IPS-15b (cell line): ENCODE data around the gene SLC22A2.

Experiments used
- H3K27me3 ChIP-seq: one replicate; pipeline ENCODE4 v1.6.1; 2013; ENCODE audit warnings: low read length; ENCODE audit not compliant: control insufficient read depth, insufficient read depth
- H3K36me3 ChIP-seq: one replicate; pipeline ENCODE4 v1.6.1; 2013; ENCODE audit warnings: low read length; ENCODE audit not compliant: control insufficient read depth, insufficient read depth
- H3K4me1 ChIP-seq: one replicate; pipeline ENCODE4 v1.6.1; 2013; ENCODE audit warnings: mild to moderate bottlenecking, low read length; ENCODE audit not compliant: control insufficient read depth, insufficient read depth
- H3K4me3 ChIP-seq: one replicate; pipeline ENCODE4 v1.5.1; 2013; ENCODE audit warnings: low read depth, low read length
- H3K9ac ChIP-seq: one replicate; pipeline ENCODE4 v1.6.1; 2013; ENCODE audit warnings: low read depth, mild to moderate bottlenecking, low read length
- H3K9me3 ChIP-seq: one replicate; pipeline ENCODE4 v1.6.1; 2013; ENCODE audit warnings: mild to moderate bottlenecking, low read length; ENCODE audit not compliant: control insufficient read depth, insufficient read depth

Gene SLC22A2

DNA sequence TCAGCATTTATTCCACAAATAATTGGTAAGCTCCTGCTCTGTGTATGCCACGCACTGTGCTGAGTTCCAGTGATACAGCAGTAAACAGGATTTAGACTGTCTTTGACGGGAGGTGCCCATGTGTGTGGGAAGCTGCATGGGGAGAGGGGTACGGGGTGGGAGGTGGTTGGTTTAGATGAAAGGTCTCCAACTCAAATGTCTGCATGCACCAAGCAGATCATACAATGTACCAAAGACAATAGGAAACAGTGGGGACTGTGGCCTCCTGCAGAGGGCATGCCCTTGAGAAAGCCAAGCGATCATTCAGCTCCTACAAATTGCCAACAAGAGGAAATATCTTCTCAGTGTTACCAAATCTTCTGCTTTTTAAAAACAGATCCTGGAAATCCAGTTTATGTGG lies 36.1 kb downstream of the SLC22A2 start:
- no peak overlapping the region for H3K9ac ChIP-seq
- peaks cover 16% of the 10 kb centered on the region for H3K4me1 ChIP-seq
- no peaks in the 10 kb centered on the region for H3K9me3 ChIP-seq
- no peaks in the 10 kb centered on the region for H3K27me3 ChIP-seq
- no peak overlapping the region for H3K4me3 ChIP-seq
- no peaks in the 10 kb centered on the region for H3K36me3 ChIP-seq

DNA sequence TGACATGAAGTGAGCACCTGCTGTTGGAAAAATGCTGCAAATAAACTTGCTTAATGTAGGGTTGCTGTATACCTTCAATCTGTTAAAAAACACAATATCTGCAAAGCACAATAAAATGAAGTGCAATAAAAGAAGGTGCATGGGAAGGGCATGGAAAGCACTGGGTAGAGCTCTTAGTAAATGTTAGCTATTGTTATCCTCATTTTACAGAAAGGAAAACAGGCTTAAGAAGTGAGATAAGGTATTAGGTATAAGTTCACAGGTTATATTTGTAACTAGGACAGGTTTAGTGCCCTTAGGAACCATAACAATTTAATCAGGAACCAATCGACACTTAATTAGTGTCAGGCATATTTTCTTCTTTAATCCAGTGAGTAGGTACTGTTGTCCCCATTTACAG lies 36.7 kb downstream of the SLC22A2 start:
- H3K27me3 ChIP-seq, result no peaks in the 10 kb centered on the region
- H3K4me1 ChIP-seq, result peaks cover 13% of the 10 kb centered on the region
- H3K9me3 ChIP-seq, result no peaks in the 10 kb centered on the region
- no peak overlapping the region for H3K4me3 ChIP-seq
- H3K9ac ChIP-seq, result no peak overlapping the region
- no peaks in the 10 kb centered on the region for H3K36me3 ChIP-seq

DNA sequence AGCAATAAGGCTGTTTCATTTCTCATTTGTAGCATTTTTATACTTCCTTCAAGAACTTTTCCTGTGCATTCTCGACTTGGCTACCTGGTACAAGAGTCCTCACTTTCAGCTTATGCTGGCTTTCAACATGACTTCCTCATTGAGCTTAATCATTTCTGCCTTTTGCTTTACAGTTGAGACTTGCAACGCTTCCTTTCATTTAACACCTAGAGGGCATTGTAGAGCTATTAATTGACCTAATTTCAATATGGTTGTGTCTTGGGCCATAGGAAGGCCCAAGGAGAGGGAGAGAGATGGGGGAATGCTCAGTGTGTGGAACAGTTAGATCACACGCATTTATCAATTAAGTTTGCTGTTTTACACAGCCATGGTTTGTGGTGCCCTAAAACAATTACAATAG lies 37.2 kb downstream of the SLC22A2 start:
- H3K4me3 ChIP-seq, result no peak overlapping the region
- H3K4me1 ChIP-seq, result peaks cover 13% of the 10 kb centered on the region
- H3K27me3 ChIP-seq, result no peaks in the 10 kb centered on the region
- no peaks in the 10 kb centered on the region for H3K36me3 ChIP-seq
- H3K9me3 ChIP-seq, result no peaks in the 10 kb centered on the region
- H3K9ac ChIP-seq, result no peak overlapping the region

DNA sequence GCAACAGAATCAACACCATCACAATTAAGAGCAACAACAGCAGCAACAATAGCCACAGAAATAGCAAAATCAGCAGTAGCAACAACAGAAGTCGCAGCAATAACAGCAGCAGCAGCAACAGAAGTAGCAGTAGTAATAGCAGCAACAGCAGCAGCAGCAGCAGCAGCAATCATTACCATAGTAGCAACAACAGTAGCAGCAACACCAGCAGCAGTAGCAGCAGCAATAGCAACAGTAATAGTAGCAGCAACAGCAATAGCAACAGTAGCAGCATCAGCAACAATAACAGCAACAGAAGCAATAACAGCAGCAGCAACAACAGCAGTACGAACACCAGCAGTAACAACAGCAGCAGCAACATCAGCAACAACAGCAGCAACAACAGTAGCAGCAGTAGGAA lies 39.8 kb downstream of the SLC22A2 start:
- H3K9me3 ChIP-seq, result no peaks in the 10 kb centered on the region

DNA sequence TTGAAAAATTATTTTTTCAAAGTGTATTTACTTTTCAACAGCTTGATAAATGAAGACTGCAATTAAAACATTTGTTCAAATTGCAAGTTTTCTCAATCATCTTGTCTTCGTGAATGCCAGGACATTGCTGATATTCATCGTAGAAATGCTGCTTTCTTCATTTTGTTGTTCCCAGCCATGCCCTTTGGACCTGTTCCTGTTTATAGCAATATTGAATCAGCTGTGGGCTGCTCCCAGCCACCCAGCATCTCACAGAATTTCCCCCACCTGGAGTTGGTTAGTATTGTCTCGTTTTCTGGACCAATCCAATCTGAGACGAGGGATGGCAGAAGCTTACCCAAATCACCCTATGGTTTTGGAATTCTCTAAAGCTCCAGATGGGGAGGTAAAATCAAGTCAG lies 40.8 kb downstream of the SLC22A2 start:
- H3K4me1 ChIP-seq, result peaks cover 6% of the 10 kb centered on the region
- no peaks in the 10 kb centered on the region for H3K9me3 ChIP-seq
- no peaks in the 10 kb centered on the region for H3K27me3 ChIP-seq
- no peak overlapping the region for H3K9ac ChIP-seq
- H3K36me3 ChIP-seq, result no peaks in the 10 kb centered on the region
- H3K4me3 ChIP-seq, result no peak overlapping the region

More for the DNA sequence above, 39.8 kb downstream of the SLC22A2 start:
- Histone ChIP-seq H3K36me3 (no peaks in the 10 kb centered on the region), H3K4me3 (no peak overlapping the region), H3K9ac (no peak overlapping the region), H3K27me3 (no peaks in the 10 kb centered on the region), H3K4me1 (peaks cover 6% of the 10 kb centered on the region)

DNA sequence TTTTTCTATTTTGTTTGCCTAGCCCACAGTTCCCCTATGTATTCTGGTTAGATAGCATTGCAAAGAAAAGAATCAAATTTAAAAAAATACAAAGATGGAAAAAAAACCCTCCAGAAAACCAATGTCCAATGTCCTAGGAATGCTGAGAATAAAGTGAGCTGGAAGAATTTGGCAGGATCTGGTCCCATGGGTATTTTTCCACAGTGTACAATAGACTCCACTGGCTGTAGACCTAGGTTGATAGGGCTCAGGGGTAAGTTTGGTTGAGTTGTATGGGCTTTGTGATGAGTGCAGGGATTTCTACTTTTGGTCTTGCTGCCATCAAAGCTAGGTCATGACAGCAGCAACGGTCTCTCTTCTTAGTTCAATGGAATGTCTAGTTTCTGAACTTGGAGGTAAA lies 41.5 kb downstream of the SLC22A2 start:
- no peak overlapping the region for H3K4me3 ChIP-seq

DNA sequence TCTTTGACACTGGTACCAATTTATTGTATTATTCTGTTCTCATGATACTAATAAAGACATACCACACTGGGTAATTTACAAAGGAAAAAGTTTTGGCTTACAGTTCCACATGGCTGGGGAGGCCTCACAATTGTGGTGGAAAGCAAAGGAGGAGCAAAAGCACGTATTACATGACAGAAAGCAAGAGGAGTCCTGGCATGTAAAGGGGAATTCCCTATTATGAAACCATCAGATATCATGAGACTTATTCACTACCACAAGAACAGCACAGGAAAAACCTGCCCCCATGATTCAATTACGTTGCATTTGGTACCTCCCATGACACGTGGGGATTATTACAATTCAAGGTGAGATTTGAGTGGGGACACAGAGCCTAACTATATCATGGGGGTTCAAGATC lies 43.4 kb downstream of the SLC22A2 start:
- no peaks in the 10 kb centered on the region for H3K36me3 ChIP-seq
- H3K4me3 ChIP-seq, result no peak overlapping the region
- H3K9me3 ChIP-seq, result no peaks in the 10 kb centered on the region
- H3K4me1 ChIP-seq, result no peaks in the 10 kb centered on the region
- H3K9ac ChIP-seq, result no peak overlapping the region
- no peaks in the 10 kb centered on the region for H3K27me3 ChIP-seq

More for the DNA sequence above, 41.5 kb downstream of the SLC22A2 start:
- H3K9ac ChIP-seq, result no peak overlapping the region
- no peaks in the 10 kb centered on the region for H3K27me3 ChIP-seq
- H3K36me3 ChIP-seq, result no peaks in the 10 kb centered on the region
- peaks cover under 1% of the 10 kb centered on the region for H3K4me1 ChIP-seq
- no peaks in the 10 kb centered on the region for H3K9me3 ChIP-seq

DNA sequence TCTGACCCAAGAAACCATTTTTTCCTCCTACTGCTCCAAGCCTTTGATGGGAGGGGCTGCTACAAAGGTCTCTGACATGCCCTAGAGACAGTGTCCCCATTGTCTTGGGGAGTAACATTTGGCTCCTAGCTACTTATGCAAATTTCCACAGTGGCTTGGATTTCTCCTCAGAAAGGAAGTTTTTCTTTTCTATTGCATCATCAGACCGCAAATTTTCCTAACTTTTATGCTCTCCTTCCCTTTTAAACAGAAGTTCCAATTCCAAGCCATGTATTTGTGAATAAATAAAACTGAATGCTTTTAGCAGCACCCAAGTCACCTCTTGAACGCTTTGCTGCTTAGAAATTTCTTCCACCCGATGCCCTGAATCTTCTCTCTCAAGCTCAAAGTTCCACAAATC lies 51.0 kb downstream of the SLC22A2 start:
- Histone ChIP-seq H3K36me3 (no peaks in the 10 kb centered on the region), H3K27me3 (no peaks in the 10 kb centered on the region), H3K4me3 (no peak overlapping the region), H3K9me3 (peaks cover 12% of the 10 kb centered on the region), H3K4me1 (no peaks in the 10 kb centered on the region), H3K9ac (no peak overlapping the region)

DNA sequence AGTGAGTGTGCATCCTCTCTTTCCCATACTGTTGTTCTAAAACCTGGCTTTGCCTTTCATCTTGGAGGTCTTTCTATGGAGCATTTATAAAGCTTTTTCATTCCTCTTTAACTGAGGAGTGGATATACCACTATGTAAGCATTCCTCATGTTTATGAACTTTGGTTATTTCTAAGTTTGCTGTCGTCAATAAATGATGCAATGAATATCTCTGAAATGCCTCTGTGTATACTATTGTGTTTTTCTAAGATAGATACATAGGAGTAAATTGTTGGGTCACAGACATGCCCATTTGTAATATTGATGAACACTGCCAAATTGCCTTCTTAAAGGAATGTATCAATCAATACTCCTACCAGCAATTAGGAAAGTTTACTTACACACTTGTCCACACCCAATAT lies 53.9 kb downstream of the SLC22A2 start:
- Histone ChIP-seq H3K4me1 (no peaks in the 10 kb centered on the region), H3K27me3 (no peaks in the 10 kb centered on the region), H3K36me3 (no peaks in the 10 kb centered on the region), H3K4me3 (no peak overlapping the region), H3K9ac (no peak overlapping the region), H3K9me3 (peaks cover 12% of the 10 kb centered on the region)

DNA sequence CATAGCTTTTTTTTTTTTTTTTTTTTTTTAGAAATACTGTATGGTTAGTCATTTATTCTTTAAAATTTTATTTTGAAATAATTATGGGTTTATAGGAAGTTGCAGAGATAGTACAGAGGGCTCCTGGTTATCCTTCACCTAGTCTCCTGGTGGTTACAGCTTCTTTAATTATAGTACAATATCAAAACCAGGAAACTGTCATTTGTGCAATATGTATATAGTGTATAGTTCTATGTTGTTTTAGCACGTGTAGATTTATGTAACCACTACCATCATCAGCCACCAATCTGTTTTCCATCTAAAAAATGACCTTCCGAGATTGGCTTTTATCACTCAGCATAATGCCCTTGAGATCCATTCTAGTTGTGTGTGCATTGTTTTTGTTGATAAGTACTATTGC lies 54.7 kb downstream of the SLC22A2 start:
- H3K27me3 ChIP-seq, result no peaks in the 10 kb centered on the region
- H3K9me3 ChIP-seq, result peaks cover 12% of the 10 kb centered on the region
- no peaks in the 10 kb centered on the region for H3K4me1 ChIP-seq
- no peak overlapping the region for H3K4me3 ChIP-seq
- H3K36me3 ChIP-seq, result no peaks in the 10 kb centered on the region
- no peak overlapping the region for H3K9ac ChIP-seq

DNA sequence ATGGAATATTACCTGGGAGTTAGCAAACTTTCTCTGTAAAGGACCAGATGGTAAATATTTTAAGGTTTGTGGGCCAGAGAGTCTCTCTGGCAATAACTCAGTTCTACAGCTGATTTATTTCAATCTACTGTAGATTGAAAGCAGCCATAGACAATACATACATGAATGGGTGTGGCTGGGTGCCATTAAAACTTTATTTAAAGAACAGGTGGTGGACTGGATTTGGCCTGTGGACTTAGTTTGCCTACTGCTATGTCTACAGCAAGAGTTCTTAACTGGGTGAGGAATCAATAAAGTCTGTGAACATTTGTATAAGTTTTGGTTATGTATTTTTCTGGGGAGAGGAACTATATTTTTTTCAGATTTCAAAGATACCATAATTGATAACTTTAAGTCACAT lies 55.1 kb downstream of the SLC22A2 start:
- Histone ChIP-seq H3K4me3 (no peak overlapping the region), H3K4me1 (no peaks in the 10 kb centered on the region), H3K9ac (no peak overlapping the region), H3K27me3 (no peaks in the 10 kb centered on the region), H3K9me3 (peaks cover 12% of the 10 kb centered on the region), H3K36me3 (no peaks in the 10 kb centered on the region)

DNA sequence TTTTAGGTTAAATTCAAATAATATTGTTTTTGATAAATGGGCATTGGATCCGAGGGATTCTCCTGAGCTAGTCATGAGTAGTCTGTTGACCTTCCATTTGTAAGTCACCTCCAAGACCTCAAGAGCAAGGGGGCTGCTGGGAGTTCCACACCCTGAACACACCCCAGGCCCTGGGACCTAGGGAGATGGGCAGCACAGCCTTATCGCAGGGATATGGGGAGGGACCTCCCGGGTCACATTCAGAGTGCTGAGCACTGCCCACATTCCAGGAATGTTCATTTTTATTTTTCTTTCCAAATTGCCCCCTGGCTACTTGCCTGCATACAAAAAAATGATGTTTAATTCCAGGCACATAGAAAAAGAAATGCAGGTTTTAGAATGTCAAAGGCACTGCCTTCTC lies 55.5 kb downstream of the SLC22A2 start:
- no peak overlapping the region for H3K4me3 ChIP-seq
- H3K4me1 ChIP-seq, result no peaks in the 10 kb centered on the region
- no peaks in the 10 kb centered on the region for H3K27me3 ChIP-seq
- no peaks in the 10 kb centered on the region for H3K36me3 ChIP-seq
- H3K9me3 ChIP-seq, result peaks cover 12% of the 10 kb centered on the region
- H3K9ac ChIP-seq, result no peak overlapping the region

DNA sequence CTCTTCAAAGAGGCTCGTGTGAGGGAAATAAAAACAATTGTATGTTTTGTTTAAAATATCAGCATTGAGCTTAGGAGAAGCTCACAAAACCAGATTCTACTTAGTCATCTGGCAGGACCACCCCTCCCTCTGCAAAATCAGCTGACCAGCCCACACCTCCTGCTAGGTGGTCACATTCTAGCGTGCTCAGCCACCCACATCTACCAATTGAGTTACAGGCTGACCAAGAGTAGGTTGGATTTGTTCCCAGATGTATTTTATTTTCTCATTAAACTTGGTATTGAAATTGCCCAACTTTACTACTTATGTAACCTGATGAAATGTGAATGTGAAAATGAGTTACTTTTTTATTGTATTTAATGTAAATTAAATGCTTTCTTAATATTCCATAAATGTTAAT lies 56.2 kb downstream of the SLC22A2 start:
- H3K27me3 ChIP-seq, result no peaks in the 10 kb centered on the region
- no peaks in the 10 kb centered on the region for H3K4me1 ChIP-seq
- no peak overlapping the region for H3K9ac ChIP-seq
- peaks cover 6% of the 10 kb centered on the region for H3K9me3 ChIP-seq
- H3K36me3 ChIP-seq, result no peaks in the 10 kb centered on the region
- no peak overlapping the region for H3K4me3 ChIP-seq
